H1 (cell line): Measurements from ENCODE around the gene SKP2. TPM values are rescaled to one million over a fixed set of nuclear protein-coding genes. Genes with fewer than 3 reads are reported as not detected.

ENCODE experiments used
- CTCF ChIA-PET: fragments of 300-600 bp; sonication (Branson Sonifier 250); formaldehyde crosslinking; loops from one replicate; lab custom pipeline; 2021; ENCODE audit not compliant: partially characterized antibody; lab: Charles Lee
- POLR2A ChIA-PET: fragments of 300-600 bp; sonication (Branson Sonifier 250); formaldehyde crosslinking; loops from one replicate; lab custom pipeline; 2021; ENCODE audit warnings: inconsistent platforms; ENCODE audit not compliant: partially characterized antibody; lab: Charles Lee
- DNase-seq, 2 experiments: peaks; one replicate each; pipeline versions ENCODE4 v3.0.0 to v3.0.0-alpha.2; 2010 to 2022; ENCODE audit warnings: low spot score in 2 of 2, low read depth in 1 of 2, mixed read lengths in 1 of 2
- FAIRE-seq: peaks from 2 replicates; lab custom pipeline; 2011; peaks lifted over from hg19 to GRCh38; lab: Jason Lieb, UNC
- H2AFZ ChIP-seq: 2 replicates; pipeline ENCODE4 v1.8.1; 2012; ENCODE audit warnings: low read length, inconsistent platforms
- H2AK5ac ChIP-seq: 2 replicates; pipeline ENCODE4 v1.6.1; 2013; ENCODE audit warnings: low read depth, low read length
- H2BK120ac ChIP-seq: replicated peaks from 2 replicates; pipeline ENCODE3; 2013; ENCODE audit warnings: low read depth, low read length, inconsistent platforms
- H2BK12ac ChIP-seq: 2 replicates; pipeline ENCODE4 v1.6.1; 2013; ENCODE audit warnings: low read depth, low read length
- H2BK15ac ChIP-seq: 2 replicates; pipeline ENCODE4 v1.6.1; 2013; ENCODE audit warnings: low read length
- H2BK20ac ChIP-seq: 2 replicates; pipeline ENCODE4 v1.6.1; 2013; ENCODE audit warnings: low read length
- H2BK5ac ChIP-seq: 2 replicates; pipeline ENCODE4 v1.6.1; 2013; ENCODE audit warnings: low read depth, low read length
- H3K14ac ChIP-seq: 2 replicates; pipeline ENCODE4 v1.6.1; 2013; ENCODE audit warnings: inconsistent platforms; ENCODE audit not compliant: insufficient read length
- H3K18ac ChIP-seq: 2 replicates; pipeline ENCODE4 v1.6.1; 2013; ENCODE audit warnings: low read length; ENCODE audit errors: extremely low read depth
- H3K23ac ChIP-seq: 2 replicates; pipeline ENCODE4 v1.6.1; 2013; ENCODE audit warnings: inconsistent platforms; ENCODE audit not compliant: insufficient read length
- H3K23me2 ChIP-seq: 2 replicates; pipeline ENCODE4 v1.6.1; 2013; ENCODE audit warnings: low read depth, low read length
- H3K27ac ChIP-seq: 2 replicates; pipeline ENCODE4 v1.6.1; 2011; ENCODE audit warnings: low read depth, low read length, inconsistent platforms
- H3K27me3 ChIP-seq, 4 experiments: replicated peaks in 1 of 4; 1 replicate in 1 of 4; 2 replicates in 3 of 4; pipeline versions ENCODE4 v1.6.1 to v1.8.1; 2011 to 2013; ENCODE audit warnings: low read length in 3 of 4, mild to moderate bottlenecking in 3 of 4, inconsistent platforms in 2 of 4, mixed read lengths in 2 of 4, moderate library complexity in 1 of 4; ENCODE audit not compliant: control insufficient read depth in 3 of 4, insufficient read depth in 3 of 4; ENCODE audit errors: extremely low read depth in 1 of 4
- H3K36me3 ChIP-seq, 4 experiments: 2 replicates each; pipeline versions ENCODE4 v1.6.1 to v1.8.1; 2011 to 2013; ENCODE audit warnings: mild to moderate bottlenecking in 4 of 4, low read length in 3 of 4, moderate library complexity in 2 of 4, control low read depth in 1 of 4, inconsistent platforms in 1 of 4; ENCODE audit not compliant: insufficient read depth in 4 of 4, control insufficient read depth in 2 of 4
- H3K4ac ChIP-seq: replicated peaks from 2 replicates; pipeline ENCODE3; 2013; ENCODE audit warnings: low read length, low read depth, mixed read lengths, inconsistent platforms; ENCODE audit not compliant: insufficient read length
- H3K4me1 ChIP-seq, 4 experiments: replicated peaks in 1 of 4; 1 replicate in 1 of 4; 2 replicates in 3 of 4; pipeline versions ENCODE4 v1.6.1 to v1.8.1; 2011 to 2013; ENCODE audit warnings: low read length in 3 of 4, inconsistent platforms in 2 of 4, mixed read lengths in 1 of 4; ENCODE audit not compliant: insufficient read depth in 4 of 4, control insufficient read depth in 3 of 4
- H3K4me2 ChIP-seq, 2 experiments: 2 replicates each; pipeline versions ENCODE4 v1.6.1 to v1.8.1; 2011 to 2013; ENCODE audit warnings: low read depth in 2 of 2, low read length in 2 of 2, control low read depth in 1 of 2, inconsistent platforms in 1 of 2, mild to moderate bottlenecking in 1 of 2; ENCODE audit not compliant: insufficient read depth in 1 of 2
- H3K4me3 ChIP-seq, 4 experiments: fragments of 200-600, 300-600 bp in 1 of 4; sonication (generic), shearing (Covaris generic), sonication (Bioruptor Twin) in 1 of 4; 2 replicates each; pipeline versions ENCODE4 v1.5.1 to v1.8.1; 2011 to 2016; ENCODE audit warnings: low read length in 4 of 4, low read depth in 3 of 4, control low read depth in 2 of 4, inconsistent platforms in 2 of 4, mild to moderate bottlenecking in 2 of 4, mixed read lengths in 1 of 4, moderate library complexity in 1 of 4; ENCODE audit not compliant: insufficient read depth in 2 of 4; ENCODE audit errors: extremely low read depth in 1 of 4
- H3K56ac ChIP-seq: replicated peaks from 2 replicates; pipeline ENCODE3; 2013; ENCODE audit warnings: low read depth, mild to moderate bottlenecking, mixed read lengths, low read length, inconsistent platforms; ENCODE audit not compliant: insufficient read length
- H3K79me1 ChIP-seq: 2 replicates; pipeline ENCODE4 v1.6.1; 2013; ENCODE audit warnings: low read depth, low read length, control low read depth
- H3K79me2 ChIP-seq, 2 experiments: 2 replicates each; pipeline versions ENCODE4 v1.6.1 to v1.8.1; 2012 to 2013; ENCODE audit warnings: low read length in 2 of 2, mild to moderate bottlenecking in 2 of 2, inconsistent platforms in 1 of 2; ENCODE audit not compliant: insufficient read depth in 2 of 2, control insufficient read depth in 1 of 2
- H3K9ac ChIP-seq, 4 experiments: replicated peaks in 1 of 4; 1 replicate in 1 of 4; 2 replicates in 3 of 4; pipeline versions ENCODE4 v1.6.1 to v1.8.1; 2011 to 2013; ENCODE audit warnings: low read depth in 3 of 4, low read length in 3 of 4, control low read depth in 2 of 4, mild to moderate bottlenecking in 2 of 4, moderate library complexity in 2 of 4, inconsistent platforms in 1 of 4; ENCODE audit errors: extremely low read depth in 1 of 4
- H3K9me3 ChIP-seq, 2 experiments: 2 replicates each; pipeline versions ENCODE4 v1.6.1 to v1.8.1; 2012 to 2013; ENCODE audit warnings: mild to moderate bottlenecking in 2 of 2, moderate library complexity in 2 of 2, control low read depth in 1 of 2, inconsistent platforms in 1 of 2, low read depth in 1 of 2, low read length in 1 of 2, mixed read lengths in 1 of 2; ENCODE audit not compliant: insufficient read depth in 2 of 2
- H4K20me1 ChIP-seq, 2 experiments: replicated peaks in 1 of 2; 2 replicates each; pipeline versions ENCODE3 to v1.8.1; 2011 to 2013; ENCODE audit warnings: inconsistent platforms in 2 of 2, low read length in 2 of 2, mild to moderate bottlenecking in 1 of 2; ENCODE audit not compliant: insufficient read depth in 2 of 2, control insufficient read depth in 1 of 2
- H4K5ac ChIP-seq: 2 replicates; pipeline ENCODE4 v1.6.1; 2013; ENCODE audit warnings: low read length, low read depth, mixed read lengths, inconsistent platforms; ENCODE audit not compliant: insufficient read length
- H4K8ac ChIP-seq: 2 replicates; pipeline ENCODE4 v1.8.0; 2013; ENCODE audit warnings: mild to moderate bottlenecking, moderate library complexity, low read length, inconsistent platforms; ENCODE audit not compliant: insufficient read depth; ENCODE audit errors: extremely low read depth
- H4K91ac ChIP-seq: replicated peaks from 2 replicates; pipeline ENCODE3; 2013; ENCODE audit warnings: low read length, mixed read lengths, inconsistent platforms; ENCODE audit not compliant: insufficient read length
- RXRA ChIP-seq: IDR thresholded peaks from 2 replicates; pipeline ENCODE4 v1.6.1; 2011; ENCODE audit warnings: low read depth, mild to moderate bottlenecking, low read length, moderate library complexity; ENCODE audit not compliant: insufficient read depth
- SP2 ChIP-seq: IDR thresholded peaks from 2 replicates; pipeline ENCODE4 v1.6.1; 2012; ENCODE audit warnings: mild to moderate bottlenecking, low read length, inconsistent platforms
- WGBS, 2 experiments: shearing (Covaris generic) in 1 of 2; methylation state at CpG; one replicate each; pipeline versions ENCODE4 v1.1.6 to v1.1.7; 2013 to 2015; ENCODE audit warnings: low lambda C conversion rate in 2 of 2, mixed read lengths in 2 of 2, inconsistent platforms in 1 of 2, low coverage in 1 of 2, missing lambda C conversion rate in 1 of 2; ENCODE audit not compliant: insufficient replicate concordance in 2 of 2, insufficient coverage in 1 of 2, insufficient read length in 1 of 2; ENCODE audit errors: extremely low coverage in 1 of 2, missing lambda C conversion rate in 1 of 2; 5-methylcytosine and 5-hydroxymethylcytosine counted together
- polyA plus RNA-seq, 7 experiments: library from polyadenylated mRNA; depleted of rRNA in 3 of 7; stranded (reverse) in 5 of 7; unstranded in 2 of 7; fragments of >200 nt in 5 of 7; fragments of 200-250 nt in 2 of 7; gene quantifications; 1 replicate in 5 of 7; 2 replicates in 1 of 7; 4 replicates in 1 of 7; pipeline versions ENCODE4 v1.2.1 to v1.2.3, GENCODE V29; 2011 to 2013; ENCODE audit warnings: missing spikeins in 2 of 7, mixed read lengths in 2 of 7
- total RNA-seq: library from RNA; stranded (reverse); fragmentation: NEBNext Ultra II Directional; extraction: Animal tissue kit (Norgen Biotek cat#: 25700); gene quantifications from 2 replicates; pipeline ENCODE4 v1.2.1, GENCODE V29; 2021

Gene SKP2
- total and polyA plus RNA-seq, 2 of the 8 experiments (the other 6 are each of a cell fraction or from before 2014, with no cell fraction given) = 49.9 to 104 TPM

DNA sequence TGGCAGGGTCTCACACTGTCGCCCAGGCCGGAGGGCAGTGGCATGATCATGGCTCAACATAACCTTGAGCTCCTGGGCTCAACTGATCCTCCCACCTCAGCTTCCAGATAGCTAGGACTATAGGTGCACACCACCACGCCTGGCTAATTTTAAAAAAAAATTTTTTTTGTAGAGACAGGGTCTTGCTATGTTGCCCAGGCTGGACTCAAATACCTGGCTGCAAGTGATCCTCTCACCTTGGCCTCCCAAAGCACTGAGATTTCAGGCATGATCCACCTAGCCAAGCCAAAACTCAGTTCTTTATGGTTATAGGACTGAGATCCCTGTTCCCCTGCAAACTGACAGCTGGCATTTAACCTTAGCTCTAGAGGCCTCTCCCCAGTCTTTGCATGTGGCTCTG is 5.5 kb upstream of the SKP2 start:
- WGBS, 2 experiments = 87% methylated on average over 3 of the region's 3 CpGs; no CpG with 5 or more reads in 1 of the 2 experiments
- Histone ChIP-seq H3K79me1 (no peaks in the 10 kb centered on the region), H3K27ac (no peak overlapping the region), H2AFZ (no peak overlapping the region), H3K14ac (no peak overlapping the region), H4K91ac (no peak overlapping the region), H4K20me1 (no peaks in the 10 kb centered on the region), H3K4ac (no peak overlapping the region), H3K9me3 (no peaks in the 10 kb centered on the region), H2BK5ac (no peak overlapping the region), H3K36me3 (no peaks in the 10 kb centered on the region), H3K18ac (no peak overlapping the region), H3K23ac (no peak overlapping the region), H2BK20ac (no peak overlapping the region), H2BK15ac (no peak overlapping the region), H2AK5ac (no peak overlapping the region), H3K27me3 (no peaks in the 10 kb centered on the region), H3K4me1 (0 out of 7 replicates have a peak, but pooled peaks cover 0 to 1% (median 0%) of the 10 kb centered on the region in 4 experiments), H3K23me2 (peaks cover 8% of the 10 kb centered on the region; the same call in 1 of the 2 replicates), H4K8ac (no peak overlapping the region), H2BK120ac (no peak overlapping the region), H3K79me2 (no peaks in the 10 kb centered on the region), H3K56ac (no peak overlapping the region)
- no peak for FAIRE-seq
- POLR2A ChIA-PET = no interaction called here
- no peak for DNase-seq
- no peak for TF ChIP-seq RXRA
- TF ChIP-seq SP2 = no peak
- TF ChIP-seq, all 59 proteins: peak for 0
- CTCF ChIA-PET = interaction anchor here (0.6 to 1.4 kb wide), 4 partner anchors 21 to 313 kb away, joined by 3 to 4 read pairs (median 4); no protein-coding TSS in a partner anchor
- Histone ChIP-seq H3K4me2 (no peak overlapping the region), H3K9ac (no peak overlapping the region), H3K4me3 (no peak overlapping the region), H2BK12ac (no peak overlapping the region), H4K5ac (no peak overlapping the region)
